GM12891 (cell line): ENCODE data around the gene ESYT2.

Experiments
- POLR2A ChIP-seq: IDR thresholded peaks from 2 replicates; pipeline ENCODE4 v1.6.1; 2011; ENCODE audit warnings: low read depth, low read length, control low read depth
- POLR2AphosphoS5 ChIP-seq: IDR thresholded peaks from 2 replicates; pipeline ENCODE4 v1.6.1; 2011; ENCODE audit warnings: low read depth, low read length, control low read depth
- POU2F2 ChIP-seq: IDR thresholded peaks from 2 replicates; pipeline ENCODE4 v1.6.1; 2011; ENCODE audit warnings: low read depth, mild to moderate bottlenecking, control low read depth, low read length, moderate library complexity

DNA sequence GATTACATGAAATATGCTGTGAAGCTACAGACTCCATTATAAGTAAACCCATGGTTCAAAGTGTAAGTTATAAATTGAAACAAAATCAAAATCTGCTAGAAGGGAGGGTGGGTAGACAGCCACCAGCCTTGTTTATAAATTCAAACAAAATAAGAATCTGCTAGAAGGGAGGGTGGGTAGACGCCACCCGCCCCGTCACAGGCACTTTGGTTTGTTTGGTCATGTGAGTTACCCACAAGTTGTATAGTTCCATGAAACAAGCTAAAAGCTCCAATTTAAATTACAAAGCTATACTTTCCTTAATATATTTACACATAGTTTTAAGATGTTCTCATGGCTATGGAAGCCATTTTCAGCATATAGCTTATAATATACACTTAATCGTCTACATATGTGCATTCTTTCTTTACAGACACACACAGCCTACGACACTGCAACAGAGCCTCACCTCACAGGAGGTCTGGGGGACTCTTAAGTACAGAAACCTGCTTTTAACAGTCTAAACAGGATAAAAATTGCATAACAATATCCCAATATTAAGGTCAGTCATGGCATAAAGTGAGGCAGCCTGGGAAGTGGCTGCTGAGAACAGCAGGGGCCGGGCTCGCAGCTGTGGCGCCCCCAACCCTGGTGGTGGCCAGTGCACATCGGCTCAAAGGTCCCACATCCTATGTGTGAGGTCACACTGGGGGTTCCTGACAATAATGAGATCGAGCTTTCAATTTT is 96.7 kb downstream of the ESYT2 start:
- no peak for TF ChIP-seq POLR2A
- TF ChIP-seq POLR2AphosphoS5 = no peak
- TF ChIP-seq POU2F2 = no peak
